GM12878 (cell line): Measurements from ENCODE around the gene COX19. TPM values are rescaled to one million over a fixed set of nuclear protein-coding genes. Genes with fewer than 3 reads are reported as not detected.

Source experiments
- ATAC-seq: fragments of 200-7000 bp; cut with Tn5 transposase; 3 replicates; pipeline ENCODE4 v1.9.1; 2020; ENCODE audit warnings: mild to moderate bottlenecking, moderate library complexity
- BruUV-seq: library from RNA; stranded (reverse); fragments of 400-500 nt; replicated peaks from 2 replicates; lab custom pipeline; 2021; lab: Mats Ljungman, UMichigan
- CTCF ChIA-PET: fragments of 300-600 bp; sonication (Branson Sonifier 250); formaldehyde crosslinking; extraction: SDS; loops from one replicate; lab custom pipeline; 2021; ENCODE audit warnings: inconsistent platforms; lab: Yijun Ruan, JAX
- POLR2A ChIA-PET: fragments of 350-600 bp; formaldehyde crosslinking; extraction: SDS; loops from one replicate; lab custom pipeline; 2021; ENCODE audit warnings: inconsistent platforms; lab: Charles Lee
- RAD21 ChIA-PET: fragments of 300-600 bp; sonication (Branson Sonifier 250); formaldehyde crosslinking; loops from one replicate; lab custom pipeline; 2023; ENCODE audit warnings: antibody characterized with exemption; ENCODE audit not compliant: unreplicated experiment; lab: Charles Lee
- SMC1A ChIA-PET: fragments of 300-600 bp; sonication (Branson Sonifier 250); formaldehyde crosslinking; loops from one replicate; lab custom pipeline; 2023; ENCODE audit not compliant: unreplicated experiment, uncharacterized antibody; lab: Charles Lee
- DNase-seq: peaks from one replicate; pipeline ENCODE4 v3.0.0-alpha.2; 2011; ENCODE audit warnings: low read depth, low spot score
- FAIRE-seq: peaks from 3 replicates; lab custom pipeline; 2011; peaks lifted over from hg19 to GRCh38; lab: Jason Lieb, UNC
- H2AFZ ChIP-seq: 2 replicates; pipeline ENCODE4 v1.6.0; 2011; ENCODE audit warnings: low read depth, low read length, control low read depth; ENCODE audit not compliant: control insufficient read depth
- H3K27ac ChIP-seq: 2 replicates; pipeline ENCODE4 v1.5.1; 2011; ENCODE audit warnings: control low read depth; ENCODE audit not compliant: control insufficient read depth, insufficient read depth
- H3K27me3 ChIP-seq, 2 experiments: replicated peaks in 1 of 2; 2 replicates each; pipeline versions ENCODE4 v1.6.0 to v1.6.1; 2011; ENCODE audit warnings: low read length in 1 of 2; ENCODE audit not compliant: control insufficient read depth in 2 of 2, insufficient read depth in 2 of 2
- H3K36me3 ChIP-seq, 2 experiments: 2 replicates each; pipeline ENCODE4 v1.5.1; 2011; ENCODE audit warnings: low read length in 1 of 2; ENCODE audit not compliant: control insufficient read depth in 2 of 2, insufficient read depth in 2 of 2
- H3K4me1 ChIP-seq: 2 replicates; pipeline ENCODE4 v1.6.1; 2011; ENCODE audit warnings: mild to moderate bottlenecking, low read length, moderate library complexity, mixed read lengths; ENCODE audit not compliant: control insufficient read depth, insufficient read depth
- H3K4me2 ChIP-seq: 2 replicates; pipeline ENCODE4 v1.6.0; 2011; ENCODE audit warnings: control low read depth; ENCODE audit not compliant: control insufficient read depth, insufficient read depth
- H3K4me3 ChIP-seq: fragments of 200-600 bp; sonication (generic); 2 replicates; pipeline ENCODE4 v1.5.1; 2016
- H3K79me2 ChIP-seq: 2 replicates; pipeline ENCODE4 v1.6.0; 2011; ENCODE audit warnings: low read length; ENCODE audit not compliant: control insufficient read depth, insufficient read depth
- H3K9ac ChIP-seq: 2 replicates; pipeline ENCODE4 v1.8.0; 2011; ENCODE audit warnings: low read length, control low read depth, mixed read lengths; ENCODE audit not compliant: control insufficient read depth, insufficient read depth
- H3K9me3 ChIP-seq: replicated peaks from 3 replicates; pipeline ENCODE4 v1.5.1; 2011; ENCODE audit warnings: mild to moderate bottlenecking, low read length; ENCODE audit not compliant: control insufficient read depth, insufficient read depth
- H4K20me1 ChIP-seq: 2 replicates; pipeline ENCODE4 v1.6.0; 2011; ENCODE audit not compliant: control insufficient read depth, insufficient read depth
- IRF5 ChIP-seq: fragments of 450-650 bp; IDR thresholded peaks from 2 replicates; pipeline ENCODE4 v1.6.1; 2017; ENCODE audit warnings: borderline replicate concordance
- NKRF ChIP-seq: fragments of 450-650 bp; conservative IDR thresholded peaks from 2 replicates; pipeline ENCODE4 v1.6.1; 2017; ENCODE audit warnings: mild to moderate bottlenecking, moderate library complexity
- SMARCA5 ChIP-seq: fragments of 450-650 bp; IDR thresholded peaks from 2 replicates; pipeline ENCODE4 v1.6.1; 2017; ENCODE audit warnings: mild to moderate bottlenecking
- ZBTB33 ChIP-seq: fragments of 450-650 bp; IDR thresholded peaks from 2 replicates; pipeline ENCODE4 v1.6.1; 2017; ENCODE audit warnings: mild to moderate bottlenecking
- WGBS: methylation state at CpG from one replicate; pipeline ENCODE4 v1.1.6; 2016; ENCODE audit warnings: low lambda C conversion rate; ENCODE audit not compliant: insufficient replicate concordance, insufficient coverage; ENCODE audit errors: missing lambda C conversion rate; 5-methylcytosine and 5-hydroxymethylcytosine counted together
- in situ Hi-C: fragments of 300-500 bp; cut with MboI; formaldehyde crosslinking; loops from 9 replicates; pipeline ENCODE4 v1.14.3; 2018; ENCODE audit warnings: mixed read lengths
- intact Hi-C: fragments of 100-400 bp; cut with micrococcal nuclease; formaldehyde crosslinking; loops from one replicate; pipeline ENCODE4 v1.14.2; 2022; ENCODE audit not compliant: unreplicated experiment
- polyA plus RNA-seq, 11 experiments: library from polyadenylated mRNA; depleted of rRNA in 4 of 11; unstranded in 6 of 11; stranded (reverse) in 5 of 11; fragments of >200 nt; fragmentation: Nextera tagmentation in 4 of 11; fragmentation: Illumina TruSeq in 1 of 11; extraction: Ambion mirVana in 4 of 11; extraction: Trizol in 1 of 11; gene quantifications; 1 replicate in 1 of 11; 2 replicates in 10 of 11; pipeline versions ENCODE4 v1.2.1 to v1.2.3, GENCODE V29; 2011 to 2016; ENCODE audit warnings: inconsistent platforms in 2 of 11, missing spikeins in 2 of 11, low read depth in 1 of 11
- total RNA-seq, 4 experiments: library from RNA; depleted of rRNA in 3 of 4; stranded (reverse); fragments of >200 nt in 3 of 4; fragmentation: Illumina TruSeq in 1 of 4; extraction: Trizol in 1 of 4; gene quantifications; 2 replicates each; pipeline versions ENCODE4 v1.2.1 to v1.2.3, GENCODE V29; 2013 to 2021

The COX19 gene
- total and polyA plus RNA-seq, 10 of the 15 experiments (the other 5 are each of a cell fraction or from before 2014, with no cell fraction given): 3.7 to 17.9 (median 10.8) TPM

GRCh38 chr7:935874-936385 is 39.4 kb downstream of the COX19 start:
- ChIA-PET POLR2A (interaction anchor here (1.2 kb wide), 1 partner anchor 11 kb away, joined by 3 read pairs; no protein-coding TSS in a partner anchor), RAD21 (no interaction called here), SMC1A (no interaction called here), CTCF (no interaction called here)
- BruUV-seq: no TSS peak
- Histone ChIP-seq H3K27me3 (no peaks in the 10 kb centered on the region), H2AFZ (no peak overlapping the region), H3K9me3 (peaks cover 8% of the 10 kb centered on the region), H3K9ac (peak overlapping the region; percentile 61; the same call in 1 of the 2 replicates), H3K27ac (peak overlapping the region; percentile 81), H4K20me1 (no peaks in the 10 kb centered on the region), H3K4me1 (peaks cover 14% of the 10 kb centered on the region), H3K79me2 (peaks cover 5% of the 10 kb centered on the region; the same call in 1 of the 2 replicates), H3K4me2 (peak overlapping the region; percentile 74), H3K36me3 (peaks cover 0 to 5% of the 10 kb centered on the region in 2 experiments; a peak in 3 of 4 replicates), H3K4me3 (no peak overlapping the region)
- TF ChIP-seq ZBTB33: peak; percentile 17; the same call in 1 of the 2 replicates
- TF ChIP-seq SMARCA5: peak; percentile 60; the same call in 1 of the 2 replicates
- 0 out of 2 replicates have a peak, but pooled peaks have one; percentile 31 for TF ChIP-seq NKRF
- no peak for TF ChIP-seq IRF5
- no peak for FAIRE-seq
- intact Hi-C loops: loop anchor here (1.0 to 2.0 kb wide), 3 partner anchors 13 to 26 kb away; no protein-coding TSS in a partner anchor
- 51% methylated on average over 20 of the region's 28 CpGs for WGBS
- ATAC-seq: no peak
- DNase-seq: no peak
- in situ Hi-C loops: no loop called here
